ENCODE measurements around the gene MEGF11. TPM values are rescaled to one million over a fixed set of nuclear protein-coding genes. Genes with fewer than 3 reads are reported as not detected.

MEGF11 gene
- total RNA-seq, 1 donor from 2014 or later = 0.25 TPM

DNA sequence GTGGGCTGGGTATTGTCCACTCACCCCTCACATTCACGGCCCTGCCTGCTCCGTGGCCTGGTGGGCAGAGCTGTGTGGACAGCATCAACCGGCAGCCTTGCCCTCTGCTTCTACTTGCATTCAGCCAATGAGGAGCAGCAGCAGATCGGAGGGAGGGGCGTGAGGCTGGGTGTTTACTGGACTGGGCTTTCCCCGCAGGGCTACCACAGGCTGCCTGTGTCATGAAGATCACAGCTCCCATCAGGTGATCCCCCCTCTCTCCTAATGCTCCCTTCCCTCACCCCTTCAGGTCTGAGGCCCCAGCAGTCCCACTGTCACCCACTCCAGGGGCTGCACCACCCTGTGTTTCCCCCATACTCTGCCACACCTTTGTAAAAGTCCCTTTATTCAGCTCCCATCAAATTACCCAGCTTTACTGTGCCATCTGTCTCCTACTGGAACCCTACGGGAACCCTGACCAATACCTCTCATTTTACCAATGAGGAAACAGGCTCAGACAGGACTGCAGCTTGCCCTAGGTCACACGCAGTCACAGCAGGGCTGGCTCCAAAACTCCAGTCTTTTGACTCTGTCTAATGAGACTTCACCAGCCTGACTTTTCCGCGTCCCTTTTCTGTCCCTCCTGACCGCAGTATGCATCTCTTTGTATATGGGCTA lies 81.1 kb downstream of the MEGF11 start:
- Histone ChIP-seq H3K27me3 (no peaks in the 10 kb centered on the region), H3K9me3 (no peaks in the 10 kb centered on the region), H3K27ac (no peak overlapping the region), H3K4me1 (no peaks in the 10 kb centered on the region), H3K36me3 (no peaks in the 10 kb centered on the region), H3K4me3 (no peak overlapping the region)
- TF ChIP-seq, protein P1, sequence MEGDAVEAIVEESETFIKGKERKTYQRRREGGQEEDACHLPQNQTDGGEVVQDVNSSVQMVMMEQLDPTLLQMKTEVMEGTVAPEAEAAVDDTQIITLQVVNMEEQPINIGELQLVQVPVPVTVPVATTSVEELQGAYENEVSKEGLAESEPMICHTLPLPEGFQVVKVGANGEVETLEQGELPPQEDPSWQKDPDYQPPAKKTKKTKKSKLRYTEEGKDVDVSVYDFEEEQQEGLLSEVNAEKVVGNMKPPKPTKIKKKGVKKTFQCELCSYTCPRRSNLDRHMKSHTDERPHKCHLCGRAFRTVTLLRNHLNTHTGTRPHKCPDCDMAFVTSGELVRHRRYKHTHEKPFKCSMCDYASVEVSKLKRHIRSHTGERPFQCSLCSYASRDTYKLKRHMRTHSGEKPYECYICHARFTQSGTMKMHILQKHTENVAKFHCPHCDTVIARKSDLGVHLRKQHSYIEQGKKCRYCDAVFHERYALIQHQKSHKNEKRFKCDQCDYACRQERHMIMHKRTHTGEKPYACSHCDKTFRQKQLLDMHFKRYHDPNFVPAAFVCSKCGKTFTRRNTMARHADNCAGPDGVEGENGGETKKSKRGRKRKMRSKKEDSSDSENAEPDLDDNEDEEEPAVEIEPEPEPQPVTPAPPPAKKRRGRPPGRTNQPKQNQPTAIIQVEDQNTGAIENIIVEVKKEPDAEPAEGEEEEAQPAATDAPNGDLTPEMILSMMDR (IDR thresholded peaks at IDR 0.05) = no peak
- TF ChIP-seq POLR2AphosphoS5 (IDR thresholded peaks at IDR 0.05; ENCODE audit: insufficient read depth in 1 of 2, low read depth in 1 of 2) = no peak
- TF ChIP-seq POLR2A (IDR thresholded peaks at IDR 0.05) = no peak
- intact Hi-C loops (cut with DNase I) = no loop called here
- no peak for DNase-seq (ENCODE audit: extremely low spot score in 2 of 2)

DNA sequence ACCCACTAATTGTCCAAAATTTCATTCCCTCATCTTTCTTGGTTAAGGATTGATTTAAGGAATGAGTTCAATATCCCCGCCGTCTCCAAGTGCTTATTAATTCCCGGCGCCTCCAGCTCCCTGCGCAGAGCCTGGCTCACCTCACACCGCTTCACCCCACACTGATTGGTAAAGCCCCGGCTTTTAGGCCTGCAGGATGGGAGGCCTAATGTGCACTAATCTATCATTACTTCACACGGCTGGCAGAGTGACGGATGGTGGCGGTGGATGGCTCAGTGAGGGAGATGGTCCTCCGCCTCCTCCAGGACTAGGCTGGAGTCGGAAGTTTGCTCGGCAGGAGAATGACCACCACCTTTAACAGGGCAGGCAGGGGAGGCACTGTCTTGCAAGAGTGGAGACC lies 81.7 kb downstream of the MEGF11 start:
- H3K4me3 ChIP-seq = no peak overlapping the region
- H3K27ac ChIP-seq = no peak overlapping the region
- H3K27me3 ChIP-seq = no peaks in the 10 kb centered on the region
- TF ChIP-seq, protein P1 (IDR thresholded peaks at IDR 0.05) = no peak
- TF ChIP-seq POLR2AphosphoS5 (IDR thresholded peaks at IDR 0.05; ENCODE audit: insufficient read depth in 1 of 2, low read depth in 1 of 2) (no peak), POLR2A (IDR thresholded peaks at IDR 0.05) (no peak)
- H3K36me3 ChIP-seq = no peaks in the 10 kb centered on the region
- intact Hi-C loops (cut with DNase I) = no loop called here
- H3K4me1 ChIP-seq = no peaks in the 10 kb centered on the region
- no peaks in the 10 kb centered on the region for H3K9me3 ChIP-seq
- DNase-seq (ENCODE audit: extremely low spot score in 2 of 2) = no peak

DNA sequence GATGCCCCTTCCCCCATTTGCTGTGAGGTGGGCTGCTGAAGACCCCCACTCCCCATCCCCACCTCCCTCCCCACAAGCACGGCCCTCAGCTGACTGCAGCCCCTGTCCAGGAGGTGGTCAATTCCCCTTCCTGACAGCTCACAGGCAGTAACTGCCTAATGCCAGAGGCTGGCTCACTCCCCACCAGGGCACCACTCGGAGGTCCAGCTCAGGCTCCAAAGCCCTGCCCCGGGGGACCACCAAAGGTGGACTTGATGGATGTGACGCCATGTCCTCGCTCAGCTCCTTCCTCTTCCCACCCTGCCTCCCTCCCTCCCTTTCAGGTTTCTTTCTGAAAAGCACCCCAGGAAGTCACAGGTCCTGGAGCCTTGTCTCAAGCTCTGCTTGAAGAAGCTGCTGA lies 82.8 kb downstream of the MEGF11 start:
- Histone ChIP-seq H3K36me3 (no peaks in the 10 kb centered on the region), H3K27ac (no peak overlapping the region), H3K4me1 (no peaks in the 10 kb centered on the region), H3K27me3 (no peaks in the 10 kb centered on the region), H3K9me3 (no peaks in the 10 kb centered on the region), H3K4me3 (no peak overlapping the region)
- DNase-seq (ENCODE audit: extremely low spot score in 2 of 2) = no peak
- TF ChIP-seq POLR2AphosphoS5 (IDR thresholded peaks at IDR 0.05; ENCODE audit: insufficient read depth in 1 of 2, low read depth in 1 of 2) (no peak), POLR2A (IDR thresholded peaks at IDR 0.05) (no peak)
- TF ChIP-seq, protein P1 (IDR thresholded peaks at IDR 0.05) = no peak
- intact Hi-C loops (cut with DNase I) = no loop called here

DNA sequence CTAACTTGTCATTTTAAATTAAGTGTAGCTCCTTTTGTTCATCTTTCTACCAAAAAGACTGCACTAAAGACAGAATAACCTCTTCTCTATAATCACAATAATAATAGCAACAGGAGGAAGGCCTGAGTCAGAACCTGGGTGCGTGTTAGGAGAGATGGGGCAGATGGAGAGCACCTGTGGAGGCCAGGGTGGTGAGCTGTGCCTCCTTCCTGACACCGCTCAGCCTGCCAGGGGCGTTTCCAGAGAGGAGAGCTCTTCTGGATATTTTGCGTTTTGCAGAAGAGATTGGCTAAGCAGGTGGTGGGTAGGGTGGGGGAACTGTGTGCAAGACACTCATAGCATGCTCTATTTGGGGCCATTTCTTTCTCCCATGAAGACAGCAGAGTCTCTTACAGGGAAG lies 83.5 kb downstream of the MEGF11 start:
- Histone ChIP-seq H3K4me1 (no peaks in the 10 kb centered on the region), H3K36me3 (no peaks in the 10 kb centered on the region), H3K4me3 (no peak overlapping the region), H3K9me3 (no peaks in the 10 kb centered on the region), H3K27me3 (no peaks in the 10 kb centered on the region), H3K27ac (no peak overlapping the region)
- no peak for DNase-seq (ENCODE audit: extremely low spot score in 2 of 2)
- TF ChIP-seq POLR2AphosphoS5 (IDR thresholded peaks at IDR 0.05; ENCODE audit: insufficient read depth in 1 of 2, low read depth in 1 of 2) (no peak), POLR2A (IDR thresholded peaks at IDR 0.05) (no peak)
- TF ChIP-seq, protein P1 (IDR thresholded peaks at IDR 0.05) = no peak
- intact Hi-C loops (cut with DNase I) = no loop called here

DNA sequence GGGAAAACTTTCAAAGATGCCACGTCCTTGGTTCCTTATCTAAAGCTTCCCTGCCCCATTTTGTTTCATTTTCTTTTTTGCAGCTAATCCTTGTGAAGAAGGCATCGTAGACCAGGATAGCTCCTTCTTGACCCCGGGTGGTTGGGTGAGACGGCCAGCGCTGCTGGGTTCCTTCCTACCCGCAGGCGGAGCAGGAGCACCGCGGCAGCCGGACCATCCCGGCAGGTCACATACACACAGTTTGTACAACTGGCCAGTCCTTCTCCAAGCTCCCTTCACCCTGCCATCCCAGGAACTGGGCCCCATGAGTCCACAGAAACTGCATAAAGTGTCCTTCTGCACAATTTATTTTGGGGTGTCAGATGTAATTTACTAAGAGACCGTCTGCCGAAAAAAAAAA lies 83.9 kb downstream of the MEGF11 start:
- no peaks in the 10 kb centered on the region for H3K36me3 ChIP-seq
- no peaks in the 10 kb centered on the region for H3K27me3 ChIP-seq
- H3K27ac ChIP-seq = no peak overlapping the region
- intact Hi-C loops (cut with DNase I) = no loop called here
- no peaks in the 10 kb centered on the region for H3K9me3 ChIP-seq
- no peak overlapping the region for H3K4me3 ChIP-seq
- no peaks in the 10 kb centered on the region for H3K4me1 ChIP-seq
- no peak for DNase-seq (ENCODE audit: extremely low spot score in 2 of 2)
- TF ChIP-seq POLR2AphosphoS5 (IDR thresholded peaks at IDR 0.05; ENCODE audit: insufficient read depth in 1 of 2, low read depth in 1 of 2) = no peak
- TF ChIP-seq, protein P1 (IDR thresholded peaks at IDR 0.05) = no peak
- no peak for TF ChIP-seq POLR2A (IDR thresholded peaks at IDR 0.05)
